Left kidney (tissue), 2 donors: ENCODE measurements around the gene AHI1. TPM values are rescaled to one million over a fixed set of nuclear protein-coding genes. Genes with fewer than 3 reads are reported as not detected.

ENCODE experiments used
- DNase-seq: peaks from one replicate; pipeline ENCODE4 v3.0.0-alpha.2; 2013
- polyA plus RNA-seq: library from polyadenylated mRNA; unstranded; fragments of 120-200 nt; gene quantifications from one replicate; pipeline ENCODE4 v1.2.1, GENCODE V29; 2013; ENCODE audit not compliant: insufficient read length

Gene AHI1
- polyA plus RNA-seq, 1 donor: 123 TPM

- DNase-seq: no peak
Observed at GRCh38 chr6:135299256-135299655, 198.3 kb downstream of the AHI1 start.

- no peak for DNase-seq
Observed at GRCh38 chr6:135298455-135298854, 199.1 kb downstream of the AHI1 start.

- DNase-seq: no peak
Observed at GRCh38 chr6:135296715-135297114, 200.8 kb downstream of the AHI1 start.

DNA sequence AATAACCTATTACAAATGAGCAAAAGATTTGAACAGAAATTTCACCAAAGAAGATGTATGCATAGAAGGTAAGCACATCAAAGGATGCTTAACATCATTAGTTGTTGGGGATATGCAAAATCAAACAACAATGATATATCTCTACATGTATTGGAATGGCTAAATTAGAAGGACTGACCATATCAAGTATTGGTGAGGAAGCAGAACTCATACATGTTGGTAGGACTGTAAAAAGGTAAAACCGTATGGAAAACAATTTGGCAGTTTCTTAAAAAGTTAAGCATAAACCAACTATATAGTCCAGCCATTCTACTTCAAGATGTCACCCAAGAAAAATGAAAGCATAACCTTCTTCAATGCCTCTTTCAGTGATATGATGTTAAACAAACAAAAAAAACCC lies 202.5 kb downstream of the AHI1 start:
- DNase-seq: no peak

DNA sequence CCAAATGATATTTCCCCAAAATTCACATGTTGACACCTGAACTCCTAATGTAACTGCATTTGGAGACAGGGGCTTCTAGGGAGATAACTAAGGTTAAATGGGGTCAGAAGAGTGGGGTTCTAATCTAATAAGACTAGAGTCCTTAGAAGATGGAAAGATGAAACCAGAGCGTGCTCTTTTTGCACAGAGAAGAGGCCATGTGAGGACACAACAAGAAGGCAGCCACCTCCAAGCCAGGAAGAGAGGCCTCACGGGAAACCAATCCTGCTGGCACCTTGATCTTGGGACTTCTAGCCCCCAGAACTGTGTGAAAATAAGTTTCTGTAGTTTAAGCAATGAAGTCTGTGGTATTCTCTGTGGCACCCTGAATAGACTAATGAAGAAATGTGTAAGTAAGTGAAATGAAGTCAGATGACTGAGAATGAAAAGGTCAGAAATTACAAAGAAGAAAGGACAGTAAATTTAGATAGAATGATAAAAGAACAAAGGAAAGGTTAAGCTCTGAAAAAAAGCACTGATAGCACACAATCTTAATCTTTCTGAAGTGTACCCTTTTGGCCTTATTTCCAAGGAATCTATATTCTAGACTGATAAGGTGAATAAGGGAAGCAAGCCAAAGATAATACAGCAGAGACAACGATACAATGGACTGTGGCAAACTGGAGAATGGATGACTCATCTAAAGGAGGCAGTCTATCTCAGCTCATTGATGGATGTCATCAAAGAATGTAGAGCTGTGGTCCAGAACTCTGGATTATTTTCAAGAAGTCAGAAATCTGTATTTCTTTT lies 206.1 kb downstream of the AHI1 start:
- no peak for DNase-seq

GRCh38 chr6:135289816-135290215 lies 207.7 kb downstream of the AHI1 start:
- no peak for DNase-seq

- DNase-seq: no peak
Observed at GRCh38 chr6:135286962-135287538, 210.5 kb downstream of the AHI1 start.

- no peak for DNase-seq
Observed at GRCh38 chr6:135285165-135285564, 212.4 kb downstream of the AHI1 start.

DNA sequence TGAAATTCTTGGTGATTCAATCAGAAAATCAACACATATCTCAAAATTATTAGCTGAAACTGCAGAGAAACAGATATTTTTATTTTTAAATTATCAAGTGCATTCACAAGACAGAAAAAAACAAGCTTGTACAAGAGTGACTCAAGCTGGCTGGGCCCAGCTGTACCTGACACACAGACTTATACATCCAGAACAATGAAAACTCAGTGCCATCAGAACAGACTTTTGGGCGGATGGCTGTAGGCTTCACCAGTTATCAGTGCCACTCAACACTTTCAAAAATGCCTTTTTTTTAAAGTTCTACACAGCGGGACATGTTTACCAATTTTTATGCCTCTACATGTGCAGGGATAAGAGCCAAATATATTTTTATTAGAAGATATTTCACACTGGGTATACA lies 213.6 kb downstream of the AHI1 start:
- DNase-seq: no peak

- no peak for DNase-seq
Observed at GRCh38 chr6:135282395-135282794, 215.1 kb downstream of the AHI1 start.

DNA sequence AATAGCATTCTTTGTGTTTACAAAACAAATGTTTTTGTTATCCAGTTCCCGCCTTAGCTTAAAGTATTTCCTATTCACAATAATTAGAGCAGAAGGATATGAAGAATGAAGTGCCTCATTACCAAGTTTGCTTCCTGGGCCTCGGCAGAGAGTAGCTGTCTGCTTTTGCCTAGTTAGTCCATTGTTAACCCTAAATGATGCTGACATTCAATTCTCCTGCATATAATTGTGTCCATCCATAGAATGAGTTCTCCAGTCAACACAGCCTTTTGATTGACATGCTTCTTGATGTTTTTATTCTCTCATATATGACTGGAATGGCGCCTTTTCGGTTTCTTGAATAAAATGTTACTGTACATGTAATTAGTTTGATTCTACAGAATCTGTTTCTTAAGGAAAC lies 215.6 kb downstream of the AHI1 start:
- DNase-seq: no peak

DNA sequence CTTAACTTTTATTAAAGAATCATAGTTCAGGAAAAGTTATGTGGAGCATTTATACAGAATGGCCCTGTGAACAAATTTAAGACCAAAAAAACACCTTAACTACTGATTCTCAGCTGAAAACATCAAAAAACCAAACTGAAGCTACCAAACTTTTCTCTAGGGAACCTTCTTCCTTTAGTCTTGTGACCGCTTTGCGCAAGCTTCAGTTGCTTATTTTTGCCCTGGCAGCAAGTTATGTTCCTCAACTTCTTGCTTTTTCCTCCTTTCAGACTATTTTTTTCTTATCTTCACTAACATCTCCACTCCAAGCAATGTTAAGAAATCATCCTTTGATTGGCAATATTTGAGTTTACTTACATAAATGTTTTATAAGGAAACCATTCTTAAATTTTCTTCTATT lies 216.3 kb downstream of the AHI1 start:
- DNase-seq: no peak

DNA sequence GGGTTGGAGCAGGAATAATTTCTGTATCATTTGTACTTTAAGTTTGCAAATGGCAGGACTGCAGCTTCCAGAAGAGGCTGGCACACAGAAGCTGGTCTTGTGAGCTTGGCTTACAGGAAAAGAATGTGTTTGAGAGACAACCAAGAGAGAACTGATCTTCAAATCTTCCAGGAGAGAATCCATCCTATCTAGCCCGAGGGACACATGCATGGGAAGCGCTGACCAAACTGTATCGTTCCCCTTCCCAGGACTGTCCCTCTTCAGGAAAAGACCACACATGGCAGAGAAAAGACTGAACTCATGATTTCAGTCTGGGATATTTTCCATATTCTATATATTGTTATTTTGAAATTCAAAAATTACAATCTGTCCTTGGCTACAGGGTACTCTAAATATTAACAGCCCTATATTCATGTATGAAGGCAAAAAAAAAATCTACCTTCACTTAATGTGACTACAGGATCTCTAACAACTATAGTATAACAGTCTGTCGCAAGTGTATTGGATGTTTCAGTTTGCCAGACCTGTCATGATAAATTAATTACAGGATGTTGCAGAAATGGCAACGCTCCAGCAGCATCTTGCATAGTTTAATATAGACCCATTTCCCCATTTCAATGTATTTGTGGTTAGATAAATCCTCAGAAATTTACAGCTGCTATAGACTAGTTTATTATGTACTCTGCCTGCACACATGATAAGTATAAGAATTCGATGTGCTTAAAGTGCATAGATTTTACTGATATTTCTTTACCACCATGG lies 217.0 kb downstream of the AHI1 start:
- no peak for DNase-seq

GRCh38 chr6:135277422-135277821 lies 220.1 kb downstream of the AHI1 start:
- DNase-seq: no peak

GRCh38 chr6:135274561-135275293 lies 222.8 kb downstream of the AHI1 start:
- no peak for DNase-seq

- DNase-seq: no peak
Observed at GRCh38 chr6:135271626-135272025, 225.9 kb downstream of the AHI1 start.

GRCh38 chr6:135270676-135271536 lies 226.6 kb downstream of the AHI1 start:
- peak; percentile 20 for DNase-seq

DNA sequence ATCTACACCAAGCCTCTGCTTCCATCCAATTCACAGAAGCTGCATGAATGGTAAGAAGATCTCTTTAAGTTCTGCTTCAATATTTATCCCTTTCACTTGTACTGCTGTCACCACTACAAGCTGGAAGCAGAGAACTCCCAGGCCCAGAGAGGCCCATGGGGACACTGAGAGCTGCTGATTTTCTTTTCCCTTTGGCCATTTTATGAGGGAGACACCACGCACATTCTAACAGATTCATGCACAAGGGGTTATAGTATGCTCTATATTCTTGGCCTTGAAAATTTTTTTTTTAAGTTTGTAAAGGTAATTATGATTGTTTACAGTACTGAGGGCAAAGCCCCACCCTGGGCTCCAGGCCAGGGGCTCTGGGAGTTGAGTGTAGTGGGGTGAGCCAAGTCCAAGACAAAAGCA lies 228.1 kb downstream of the AHI1 start:
- DNase-seq: no peak

GRCh38 chr6:135268740-135269139 lies 228.8 kb downstream of the AHI1 start:
- no peak for DNase-seq

GRCh38 chr6:135268263-135268662 lies 229.3 kb downstream of the AHI1 start:
- DNase-seq: no peak

DNA sequence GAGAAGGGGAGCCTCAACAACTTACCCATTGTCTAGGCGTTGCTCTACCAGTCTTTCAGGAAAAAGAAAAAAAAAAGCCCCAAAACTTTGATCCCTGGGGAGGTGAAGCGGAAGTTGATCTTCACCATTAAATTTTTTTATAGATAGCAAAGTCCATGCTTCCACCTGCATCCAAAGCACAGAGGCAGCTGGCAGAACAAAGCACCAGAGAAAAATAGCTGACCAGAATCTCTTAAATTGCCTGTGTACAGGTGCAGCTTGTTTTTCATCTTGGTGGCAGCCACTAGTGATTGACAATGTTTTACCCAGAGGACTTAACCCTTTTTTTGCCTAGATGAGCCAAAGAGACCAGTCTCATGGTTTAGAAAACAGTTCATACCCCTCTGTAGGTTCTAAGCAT lies 230.5 kb downstream of the AHI1 start:
- no peak for DNase-seq

- no peak for DNase-seq
Observed at GRCh38 chr6:135266675-135267074, 230.9 kb downstream of the AHI1 start.
